SKM-1 (cell line): ENCODE measurements around the gene CD8B.
"Not testable (repeated sequence)": the region's sequence is repeated elsewhere in the genome, so short reads cannot be mapped to it uniquely, and the experiment has no call there.

Experiments
- DNase-seq: peaks from one replicate; lab custom pipeline; 2025; ENCODE audit not compliant: unreplicated experiment; lab: John Stamatoyannopoulos, UW

Gene CD8B

GRCh38 chr2:86861628-86862379 is at the start of gene CD8B:
Gene CD8B (minus strand): TSS chr2:86861886. CDS start chr2:86861865, 21 bp downstream.
- DNase-seq, result not testable (repeated sequence)

- not testable (repeated sequence) for DNase-seq
Measured at GRCh38 chr2:86905868-86906267, 44.2 kb upstream of the CD8B start.

- not testable (repeated sequence) for DNase-seq
Measured at GRCh38 chr2:86900687-86901086, 39.0 kb upstream of the CD8B start.

- not testable (repeated sequence) for DNase-seq
Measured at GRCh38 chr2:86886026-86886425, 24.3 kb upstream of the CD8B start.

GRCh38 chr2:86882865-86883264 is 21.2 kb upstream of the CD8B start:
- DNase-seq, result not testable (repeated sequence)

- DNase-seq, result not testable (repeated sequence)
Measured at GRCh38 chr2:86882118-86882665, 20.5 kb upstream of the CD8B start.

- DNase-seq, result not testable (repeated sequence)
Measured at GRCh38 chr2:86878986-86879385, 17.3 kb upstream of the CD8B start.

- DNase-seq, result not testable (repeated sequence)
Measured at GRCh38 chr2:86870941-86871340, 9.3 kb upstream of the CD8B start.

GRCh38 chr2:86868895-86869468 is 7.3 kb upstream of the CD8B start:
- DNase-seq, result not testable (repeated sequence)

- DNase-seq, result not testable (repeated sequence)
Measured at GRCh38 chr2:86862380-86862703, 656 bp upstream of the CD8B start.

GRCh38 chr2:86861175-86861574 is 511 bp downstream of the CD8B start:
- DNase-seq, result not testable (repeated sequence)

- DNase-seq, result not testable (repeated sequence)
Measured at GRCh38 chr2:86860573-86860972, 1.1 kb downstream of the CD8B start.

GRCh38 chr2:86857688-86858087 is 4.0 kb downstream of the CD8B start:
- DNase-seq, result not testable (repeated sequence)

GRCh38 chr2:86856498-86856897 is 5.2 kb downstream of the CD8B start:
- DNase-seq, result not testable (repeated sequence)

GRCh38 chr2:86855981-86856380 is 5.7 kb downstream of the CD8B start:
- not testable (repeated sequence) for DNase-seq

- not testable (repeated sequence) for DNase-seq
Measured at GRCh38 chr2:86851581-86851980, 10.1 kb downstream of the CD8B start.

GRCh38 chr2:86842607-86843234 is 19.0 kb downstream of the CD8B start:
- DNase-seq, result not testable (repeated sequence)

- DNase-seq, result not testable (repeated sequence)
Measured at GRCh38 chr2:86841330-86841729, 20.4 kb downstream of the CD8B start.

GRCh38 chr2:86839871-86840548 is 21.7 kb downstream of the CD8B start:
- not testable (repeated sequence) for DNase-seq

- not testable (repeated sequence) for DNase-seq
Measured at GRCh38 chr2:86839455-86839854, 22.2 kb downstream of the CD8B start.

- not testable (repeated sequence) for DNase-seq
Measured at GRCh38 chr2:86837714-86838113, 24.0 kb downstream of the CD8B start.
